ENCODE results near the gene CAGE1. TPM values are rescaled to one million over a fixed set of nuclear protein-coding genes. Genes with fewer than 3 reads are reported as not detected.
"Not testable (repeated sequence)": the region's sequence is repeated elsewhere in the genome, so short reads cannot be mapped to it uniquely, and the experiment has no call there.

Gene CAGE1
- polyA plus RNA-seq, 1 experiment, result not detected

DNA sequence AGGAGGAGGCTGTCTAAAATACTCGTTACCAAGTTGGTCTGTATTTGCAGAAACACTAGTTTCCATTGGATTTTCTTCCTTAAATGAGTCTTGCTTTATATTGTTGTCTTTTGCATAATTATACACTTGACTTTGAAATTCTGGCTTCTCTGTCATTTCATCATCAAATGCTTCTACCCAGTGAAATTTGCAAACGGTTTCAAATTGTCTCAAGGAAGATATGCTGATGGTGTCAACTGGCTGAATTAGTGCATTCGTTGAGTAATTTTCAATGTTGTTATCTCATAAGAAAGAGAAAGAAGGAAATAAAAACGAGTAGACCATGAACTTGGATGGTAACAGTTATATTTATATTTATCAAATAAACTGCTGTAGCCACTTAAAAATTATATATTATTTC lies 10.8 kb downstream of the CAGE1 start:
- no peaks in the 10 kb centered on the region; the same call in none of the 2 replicates for H3K27me3 ChIP-seq (ENCODE audit: control insufficient read depth, insufficient read depth, low read length)
- POLR2A ChIA-PET, result no interaction called here
- CTCF ChIA-PET, result no interaction called here
- DNase-seq (ENCODE audit: low read depth), result no peak
- TF ChIP-seq, protein P1, sequence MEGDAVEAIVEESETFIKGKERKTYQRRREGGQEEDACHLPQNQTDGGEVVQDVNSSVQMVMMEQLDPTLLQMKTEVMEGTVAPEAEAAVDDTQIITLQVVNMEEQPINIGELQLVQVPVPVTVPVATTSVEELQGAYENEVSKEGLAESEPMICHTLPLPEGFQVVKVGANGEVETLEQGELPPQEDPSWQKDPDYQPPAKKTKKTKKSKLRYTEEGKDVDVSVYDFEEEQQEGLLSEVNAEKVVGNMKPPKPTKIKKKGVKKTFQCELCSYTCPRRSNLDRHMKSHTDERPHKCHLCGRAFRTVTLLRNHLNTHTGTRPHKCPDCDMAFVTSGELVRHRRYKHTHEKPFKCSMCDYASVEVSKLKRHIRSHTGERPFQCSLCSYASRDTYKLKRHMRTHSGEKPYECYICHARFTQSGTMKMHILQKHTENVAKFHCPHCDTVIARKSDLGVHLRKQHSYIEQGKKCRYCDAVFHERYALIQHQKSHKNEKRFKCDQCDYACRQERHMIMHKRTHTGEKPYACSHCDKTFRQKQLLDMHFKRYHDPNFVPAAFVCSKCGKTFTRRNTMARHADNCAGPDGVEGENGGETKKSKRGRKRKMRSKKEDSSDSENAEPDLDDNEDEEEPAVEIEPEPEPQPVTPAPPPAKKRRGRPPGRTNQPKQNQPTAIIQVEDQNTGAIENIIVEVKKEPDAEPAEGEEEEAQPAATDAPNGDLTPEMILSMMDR (IDR thresholded peaks at IDR 0.05; ENCODE audit: insufficient read depth, low read depth, low read length), result no peak
- H3K4me3 ChIP-seq (ENCODE audit: low read depth, low read length), result no peak overlapping the region
- H3K36me3 ChIP-seq (ENCODE audit: control insufficient read depth, insufficient read depth, low read length), result no peaks in the 10 kb centered on the region

DNA sequence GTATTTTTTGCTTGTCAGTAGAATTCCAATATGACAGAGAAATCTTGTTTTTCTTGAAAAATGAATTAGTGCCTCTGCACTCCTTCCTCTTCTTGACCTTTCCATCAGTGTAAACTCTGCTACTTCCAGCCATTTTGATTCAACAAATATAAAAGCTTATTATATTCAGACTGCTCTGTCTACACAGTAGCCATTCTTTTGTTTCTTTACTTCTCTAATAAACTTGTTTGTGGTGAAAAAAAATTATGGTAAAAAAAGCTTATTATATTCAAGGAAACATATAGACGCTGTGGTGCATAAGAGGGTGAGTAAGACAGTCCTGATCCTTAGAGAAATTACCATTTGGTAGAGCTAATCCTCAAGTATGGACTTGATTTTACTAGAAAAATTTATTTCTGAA lies 11.6 kb downstream of the CAGE1 start:
- H3K4me3 ChIP-seq (ENCODE audit: low read depth, low read length), result no peak overlapping the region
- H3K36me3 ChIP-seq (ENCODE audit: control insufficient read depth, insufficient read depth, low read length), result no peaks in the 10 kb centered on the region
- ChIA-PET POLR2A (no interaction called here), CTCF (no interaction called here)
- TF ChIP-seq, protein P1 (IDR thresholded peaks at IDR 0.05; ENCODE audit: insufficient read depth, low read depth, low read length), result no peak
- no peaks in the 10 kb centered on the region; the same call in none of the 2 replicates for H3K27me3 ChIP-seq (ENCODE audit: control insufficient read depth, insufficient read depth, low read length)
- DNase-seq (ENCODE audit: low read depth), result no peak

DNA sequence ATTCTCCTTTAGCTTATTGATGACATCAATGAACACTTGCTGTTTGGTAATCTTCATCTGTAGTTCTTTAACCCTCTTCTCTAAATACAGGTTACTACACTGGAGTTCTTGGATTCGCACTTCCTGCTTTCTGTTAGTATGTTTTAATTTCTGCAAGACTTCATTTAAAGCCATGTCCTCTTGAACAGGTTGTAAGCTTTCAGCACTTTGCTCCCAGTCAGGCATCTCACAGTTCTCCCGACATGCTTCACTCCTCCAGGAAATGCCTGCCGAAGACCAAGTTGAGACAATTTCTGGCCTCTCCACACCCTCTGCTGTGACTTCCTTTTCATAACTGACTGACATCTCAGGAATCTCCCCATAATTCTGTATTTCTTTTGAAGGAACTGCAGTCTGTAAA lies 15.8 kb downstream of the CAGE1 start:
- DNase-seq (ENCODE audit: low read depth), result no peak
- Histone ChIP-seq H3K4me3 (ENCODE audit: low read depth, low read length) (no peak overlapping the region), H3K27me3 (ENCODE audit: control insufficient read depth, insufficient read depth, low read length) (no peaks in the 10 kb centered on the region; the same call in none of the 2 replicates), H3K36me3 (ENCODE audit: control insufficient read depth, insufficient read depth, low read length) (no peaks in the 10 kb centered on the region)
- CTCF ChIA-PET, result interaction anchor here (0.6 kb wide), 1 partner anchor 33 kb away, joined by 3 read pairs; no protein-coding TSS in a partner anchor
- TF ChIP-seq, protein P1 (IDR thresholded peaks at IDR 0.05; ENCODE audit: insufficient read depth, low read depth, low read length), result no peak
- POLR2A ChIA-PET, result no interaction called here

DNA sequence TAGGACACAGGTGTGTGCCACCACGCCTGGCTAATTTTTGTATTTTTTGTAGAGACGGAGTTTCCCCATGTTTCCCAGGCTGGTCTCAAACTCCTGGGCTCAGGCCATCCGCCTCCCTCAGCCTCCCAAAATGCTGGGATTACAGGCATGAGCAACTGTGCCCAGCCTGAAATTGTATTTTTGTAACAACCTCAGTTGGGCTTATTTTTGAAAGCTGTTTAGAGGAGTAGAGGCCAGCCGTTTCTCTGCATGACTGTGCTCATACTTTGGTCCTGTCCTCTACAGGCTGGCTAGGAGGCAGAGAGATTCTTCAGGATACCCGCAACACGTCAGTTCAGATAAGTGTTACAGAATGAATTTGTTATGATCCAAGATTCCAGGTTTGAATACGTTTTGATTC lies 22.1 kb downstream of the CAGE1 start:
- TF ChIP-seq, protein P1 (IDR thresholded peaks at IDR 0.05; ENCODE audit: insufficient read depth, low read depth, low read length), result no peak
- no peak for DNase-seq (ENCODE audit: low read depth)
- no peak overlapping the region for H3K4me3 ChIP-seq (ENCODE audit: low read depth, low read length)
- H3K27me3 ChIP-seq (ENCODE audit: control insufficient read depth, insufficient read depth, low read length), result peaks cover under 1% of the 10 kb centered on the region; the same call in 1 of the 2 replicates
- CTCF ChIA-PET, result no interaction called here
- H3K36me3 ChIP-seq (ENCODE audit: control insufficient read depth, insufficient read depth, low read length), result no peaks in the 10 kb centered on the region
- POLR2A ChIA-PET, result no interaction called here

DNA sequence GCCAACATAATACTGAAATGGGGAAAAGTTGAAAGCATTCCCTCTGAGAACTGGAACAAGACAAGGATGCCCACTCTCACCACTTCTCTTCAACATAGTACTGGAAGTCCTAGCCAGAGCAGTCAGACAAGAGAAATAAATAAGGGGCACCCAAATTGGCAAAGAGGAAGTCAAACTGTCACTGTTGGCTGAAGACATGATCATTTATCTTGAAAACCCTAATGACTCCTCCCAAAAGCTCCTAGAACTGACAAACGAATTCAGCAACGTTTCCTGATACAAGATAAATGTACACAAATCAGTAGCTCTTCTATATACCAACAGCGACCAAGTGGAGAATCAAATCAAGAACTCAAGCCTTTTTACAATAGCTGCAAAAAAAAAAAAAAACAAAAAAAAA lies 37.6 kb downstream of the CAGE1 start:
- H3K36me3 ChIP-seq (ENCODE audit: control insufficient read depth, insufficient read depth, low read length); DNase-seq (ENCODE audit: low read depth); POLR2A ChIA-PET; CTCF ChIA-PET; H3K27me3 ChIP-seq (ENCODE audit: control insufficient read depth, insufficient read depth, low read length); H3K4me3 ChIP-seq (ENCODE audit: low read depth, low read length): not testable (repeated sequence)

DNA sequence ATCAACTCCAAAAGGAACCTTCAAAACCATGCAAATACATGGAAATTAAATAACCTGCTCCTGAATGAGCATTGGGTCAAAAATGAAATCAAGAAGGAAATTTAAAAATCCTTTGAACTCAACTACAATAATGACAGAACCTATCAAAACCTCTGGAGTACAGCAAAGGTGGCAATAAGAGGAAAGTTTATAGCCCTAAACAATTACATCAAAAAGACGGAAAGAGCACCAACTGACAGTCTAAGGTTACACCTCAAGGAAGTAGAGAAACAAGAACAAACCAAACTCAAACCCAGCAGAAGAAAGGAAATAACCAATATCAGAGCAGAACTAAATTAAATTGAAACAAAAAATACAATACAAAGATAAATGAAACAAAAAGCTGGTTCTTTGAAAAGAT lies 39.0 kb downstream of the CAGE1 start:
- DNase-seq (ENCODE audit: low read depth); H3K27me3 ChIP-seq (ENCODE audit: control insufficient read depth, insufficient read depth, low read length); H3K4me3 ChIP-seq (ENCODE audit: low read depth, low read length); POLR2A ChIA-PET; CTCF ChIA-PET; H3K36me3 ChIP-seq (ENCODE audit: control insufficient read depth, insufficient read depth, low read length): not testable (repeated sequence)

DNA sequence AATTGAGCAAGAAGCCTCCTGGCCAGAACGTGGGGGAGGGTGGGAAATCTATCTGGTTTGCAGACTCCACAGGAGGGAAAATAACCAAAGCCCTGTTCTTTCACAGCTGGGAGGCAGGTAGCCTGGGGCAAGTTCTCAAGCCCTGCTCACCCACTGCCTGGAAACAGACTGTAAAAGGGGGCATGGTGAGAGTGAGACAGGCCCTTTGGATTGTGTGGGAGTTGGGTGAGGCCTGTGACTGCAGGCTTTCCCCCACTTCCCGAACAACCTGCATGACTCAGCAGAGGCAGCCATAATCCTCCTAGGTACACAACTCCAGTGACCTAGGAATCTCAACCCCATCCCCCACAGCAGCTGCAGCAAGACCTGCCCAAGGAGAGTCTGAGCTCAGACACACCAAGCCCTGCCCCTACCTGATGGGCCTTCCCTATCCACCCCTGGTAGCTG lies 42.0 kb downstream of the CAGE1 start:
- POLR2A ChIA-PET; H3K36me3 ChIP-seq (ENCODE audit: control insufficient read depth, insufficient read depth, low read length); CTCF ChIA-PET; DNase-seq (ENCODE audit: low read depth); H3K4me3 ChIP-seq (ENCODE audit: low read depth, low read length); H3K27me3 ChIP-seq (ENCODE audit: control insufficient read depth, insufficient read depth, low read length): not testable (repeated sequence)

DNA sequence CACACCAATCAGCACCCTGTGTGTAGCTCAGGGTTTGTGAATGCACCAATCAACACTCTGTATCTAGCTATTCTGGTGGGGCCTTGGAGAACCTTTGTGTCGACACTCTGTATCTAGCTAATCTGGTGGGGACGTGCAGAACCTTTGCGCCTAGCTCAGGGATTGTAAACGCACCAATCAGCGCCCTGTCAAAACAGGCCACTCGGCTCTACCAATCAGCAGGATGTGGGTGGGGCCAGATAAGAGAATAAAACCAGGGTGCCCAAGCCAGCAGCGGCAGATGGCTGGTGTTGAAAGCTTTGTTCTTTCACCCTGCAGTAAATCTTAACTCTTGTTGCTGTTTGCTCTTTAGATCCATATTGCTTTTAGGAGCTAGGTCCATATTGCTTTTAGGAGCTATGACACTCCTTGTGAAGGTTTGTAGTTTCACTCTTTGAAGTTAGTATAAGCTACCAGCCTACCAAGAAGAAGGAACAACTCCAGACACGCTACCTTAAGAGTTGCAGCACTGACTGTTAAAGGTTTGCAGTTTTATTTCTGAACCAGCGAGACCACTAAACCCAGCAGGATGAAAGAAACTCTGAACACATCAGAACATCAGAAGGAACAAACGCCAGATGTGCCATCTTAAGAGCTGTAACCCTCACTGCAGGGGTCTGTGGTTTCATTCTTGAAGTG lies 44.6 kb downstream of the CAGE1 start:
- H3K27me3 ChIP-seq (ENCODE audit: control insufficient read depth, insufficient read depth, low read length); DNase-seq (ENCODE audit: low read depth); POLR2A ChIA-PET; H3K4me3 ChIP-seq (ENCODE audit: low read depth, low read length); H3K36me3 ChIP-seq (ENCODE audit: control insufficient read depth, insufficient read depth, low read length): not testable (repeated sequence)
- CTCF ChIA-PET, result interaction anchor here (0.7 kb wide), 1 partner anchor 20 kb away, joined by 3 read pairs; no protein-coding TSS in a partner anchor

Data from BJ (cell line).